OCI-LY1 (cell line): Measurements from ENCODE around the gene MTUS2.

Experiments
- H2AFZ ChIP-seq: fragments of 200-600 bp; sonication (generic), shearing (Covaris generic); 2 replicates; pipeline ENCODE4 v1.6.0; 2014; ENCODE audit warnings: antibody characterized with exemption, mild to moderate bottlenecking, low read length
- H3F3A ChIP-seq: fragments of 200-600 bp; sonication (generic), shearing (Covaris generic); 2 replicates; pipeline ENCODE4 v1.6.0; 2014; ENCODE audit warnings: mild to moderate bottlenecking, antibody characterized with exemption, low read length, moderate library complexity; ENCODE audit not compliant: insufficient read depth
- H3K27ac ChIP-seq: fragments of 200-600 bp; sonication (generic); 2 replicates; pipeline ENCODE4 v1.5.1; 2014; ENCODE audit warnings: low read length, mixed run types, mild to moderate bottlenecking, low read depth; ENCODE audit not compliant: poor library complexity, severe bottlenecking
- H3K27me3 ChIP-seq: fragments of 200-600 bp; sonication (generic); 2 replicates; pipeline ENCODE4 v1.6.0; 2014; ENCODE audit warnings: antibody characterized with exemption, mild to moderate bottlenecking, low read length, moderate library complexity; ENCODE audit not compliant: insufficient read depth
- H3K36me3 ChIP-seq: fragments of 200-600 bp; sonication (generic); 2 replicates; pipeline ENCODE4 v1.6.1; 2014; ENCODE audit warnings: mild to moderate bottlenecking, antibody characterized with exemption, low read length, moderate library complexity, mixed read lengths; ENCODE audit not compliant: insufficient read depth
- H3K4me1 ChIP-seq: fragments of 200-600 bp; sonication (generic); 2 replicates; pipeline ENCODE4 v1.5.1; 2014; ENCODE audit warnings: mild to moderate bottlenecking, low read length, moderate library complexity; ENCODE audit not compliant: insufficient read depth, severe bottlenecking
- H3K4me2 ChIP-seq: fragments of 200-600 bp; sonication (generic), shearing (Covaris generic); 2 replicates; pipeline ENCODE4 v1.6.1; 2014; ENCODE audit warnings: low read length
- H3K4me3 ChIP-seq: fragments of 200-600 bp; sonication (generic); 2 replicates; pipeline ENCODE4 v1.5.1; 2014; ENCODE audit warnings: low read length, low read depth, mild to moderate bottlenecking, mixed read lengths; ENCODE audit not compliant: poor library complexity, severe bottlenecking
- H3K79me2 ChIP-seq: fragments of 200-600 bp; shearing (Covaris generic); 2 replicates; pipeline ENCODE4 v1.6.1; 2016; ENCODE audit warnings: mixed run types, low read length, mixed read lengths; ENCODE audit not compliant: insufficient read depth
- H3K9ac ChIP-seq: fragments of 200-600 bp; sonication (generic), shearing (Covaris generic); 2 replicates; pipeline ENCODE4 v1.6.1; 2014; ENCODE audit warnings: mild to moderate bottlenecking, low read length, mixed read lengths
- H3K9me2 ChIP-seq: fragments of 200-600 bp; sonication (generic), shearing (Covaris generic); 2 replicates; pipeline ENCODE4 v1.6.1; 2014; ENCODE audit warnings: low read depth, mild to moderate bottlenecking, low read length, mixed read lengths
- H3K9me3 ChIP-seq: fragments of 200-600 bp; shearing (Covaris generic); 2 replicates; pipeline ENCODE4 v1.6.1; 2014; ENCODE audit warnings: low read length, mixed read lengths
- H4K20me1 ChIP-seq: fragments of 200-600 bp; sonication (generic), shearing (Covaris generic); 2 replicates; pipeline ENCODE4 v1.6.0; 2016; ENCODE audit warnings: mild to moderate bottlenecking, low read length; ENCODE audit not compliant: insufficient read depth
- EZH2 ChIP-seq: fragments of 200-600 bp; sonication (generic), shearing (Covaris generic); IDR thresholded peaks from 2 replicates; pipeline ENCODE4 v1.8.0; 2017; ENCODE audit warnings: borderline replicate concordance, mixed run types, mild to moderate bottlenecking, antibody characterized with exemption, low read length, moderate library complexity, mixed read lengths
- TF ChIP-seq, protein P1 (sequence below): fragments of 200-600 bp; sonication (generic), shearing (Covaris generic); IDR thresholded peaks from 2 replicates; pipeline ENCODE4 v1.5.1; 2017; ENCODE audit warnings: mild to moderate bottlenecking, antibody characterized with exemption, low read length, moderate library complexity, mixed read lengths

The MTUS2 gene

DNA sequence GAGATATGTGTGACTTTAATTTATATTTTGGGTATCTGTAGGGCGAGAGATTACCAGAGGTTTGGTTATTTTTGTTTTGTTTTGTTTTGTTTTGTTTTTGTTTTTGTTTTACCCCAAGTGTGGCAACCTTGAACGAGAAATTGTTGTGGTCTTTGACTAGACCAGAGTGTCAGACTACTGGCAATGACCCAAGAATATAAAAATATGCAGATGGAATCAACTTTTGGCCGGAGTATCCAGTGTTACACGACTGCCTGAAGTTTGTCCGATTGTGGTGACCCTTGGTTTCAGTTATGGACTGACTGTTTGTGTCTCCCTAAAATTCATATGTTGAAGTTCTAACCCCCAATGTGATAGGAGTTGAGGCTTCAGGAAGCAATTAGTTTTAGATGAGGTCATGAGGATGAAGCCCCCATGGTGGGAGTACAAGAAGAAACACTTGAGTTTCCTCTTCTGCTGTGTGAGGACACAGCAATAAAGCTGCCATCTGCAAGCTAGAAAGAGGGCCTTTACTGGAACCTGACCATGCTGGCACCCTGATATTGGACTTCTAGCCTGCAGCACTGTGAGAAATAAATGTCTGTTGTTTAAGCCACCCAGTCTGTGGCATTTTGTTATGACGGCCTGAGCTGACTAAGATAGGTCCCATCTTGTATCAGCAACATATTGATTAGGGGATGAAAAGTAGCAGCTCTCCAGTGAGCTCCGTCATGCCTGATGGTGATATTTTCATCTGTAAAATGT is 261.7 kb downstream of the MTUS2 start:
- Histone ChIP-seq H2AFZ (no peak overlapping the region), H3K36me3 (no peaks in the 10 kb centered on the region), H3K9me3 (no peaks in the 10 kb centered on the region), H3K9ac (no peak overlapping the region), H3K9me2 (no peaks in the 10 kb centered on the region), H3K4me3 (no peak overlapping the region), H3K27ac (peak overlapping the region; percentile 35), H3F3A (no peaks in the 10 kb centered on the region), H3K79me2 (no peaks in the 10 kb centered on the region), H3K4me2 (no peak overlapping the region), H3K27me3 (no peaks in the 10 kb centered on the region), H4K20me1 (no peaks in the 10 kb centered on the region), H3K4me1 (peaks cover 16% of the 10 kb centered on the region)
- TF ChIP-seq, protein P1, sequence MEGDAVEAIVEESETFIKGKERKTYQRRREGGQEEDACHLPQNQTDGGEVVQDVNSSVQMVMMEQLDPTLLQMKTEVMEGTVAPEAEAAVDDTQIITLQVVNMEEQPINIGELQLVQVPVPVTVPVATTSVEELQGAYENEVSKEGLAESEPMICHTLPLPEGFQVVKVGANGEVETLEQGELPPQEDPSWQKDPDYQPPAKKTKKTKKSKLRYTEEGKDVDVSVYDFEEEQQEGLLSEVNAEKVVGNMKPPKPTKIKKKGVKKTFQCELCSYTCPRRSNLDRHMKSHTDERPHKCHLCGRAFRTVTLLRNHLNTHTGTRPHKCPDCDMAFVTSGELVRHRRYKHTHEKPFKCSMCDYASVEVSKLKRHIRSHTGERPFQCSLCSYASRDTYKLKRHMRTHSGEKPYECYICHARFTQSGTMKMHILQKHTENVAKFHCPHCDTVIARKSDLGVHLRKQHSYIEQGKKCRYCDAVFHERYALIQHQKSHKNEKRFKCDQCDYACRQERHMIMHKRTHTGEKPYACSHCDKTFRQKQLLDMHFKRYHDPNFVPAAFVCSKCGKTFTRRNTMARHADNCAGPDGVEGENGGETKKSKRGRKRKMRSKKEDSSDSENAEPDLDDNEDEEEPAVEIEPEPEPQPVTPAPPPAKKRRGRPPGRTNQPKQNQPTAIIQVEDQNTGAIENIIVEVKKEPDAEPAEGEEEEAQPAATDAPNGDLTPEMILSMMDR, result no peak
- no peak for TF ChIP-seq EZH2

GRCh38 chr13:29099781-29100406 is 279.8 kb downstream of the MTUS2 start:
- Histone ChIP-seq H3F3A (no peaks in the 10 kb centered on the region), H3K9me2 (no peaks in the 10 kb centered on the region), H3K4me3 (no peak overlapping the region), H3K9ac (no peak overlapping the region), H3K9me3 (no peaks in the 10 kb centered on the region), H4K20me1 (no peaks in the 10 kb centered on the region), H3K4me1 (no peaks in the 10 kb centered on the region), H3K4me2 (no peak overlapping the region), H3K27ac (no peak overlapping the region), H3K27me3 (no peaks in the 10 kb centered on the region), H3K79me2 (no peaks in the 10 kb centered on the region), H2AFZ (no peak overlapping the region), H3K36me3 (no peaks in the 10 kb centered on the region)
- no peak for TF ChIP-seq EZH2
- TF ChIP-seq, protein P1, result no peak

GRCh38 chr13:29100758-29101157 is 280.6 kb downstream of the MTUS2 start:
- Histone ChIP-seq H2AFZ (no peak overlapping the region), H3K4me1 (no peaks in the 10 kb centered on the region), H3K36me3 (no peaks in the 10 kb centered on the region), H3K4me3 (no peak overlapping the region), H3K9ac (no peak overlapping the region), H4K20me1 (no peaks in the 10 kb centered on the region), H3K4me2 (no peak overlapping the region), H3F3A (no peaks in the 10 kb centered on the region), H3K27me3 (no peaks in the 10 kb centered on the region), H3K79me2 (no peaks in the 10 kb centered on the region), H3K9me2 (no peaks in the 10 kb centered on the region), H3K27ac (no peak overlapping the region), H3K9me3 (no peaks in the 10 kb centered on the region)
- TF ChIP-seq, protein P1, result no peak
- TF ChIP-seq EZH2, result no peak
